Body of pancreas (tissue), 4 donors: ENCODE data around the gene PLCB2. TPM values are rescaled to one million over a fixed set of nuclear protein-coding genes. Genes with fewer than 3 reads are reported as not detected.

Experiments
- ATAC-seq: fragments of 150-250 bp; one replicate; pipeline ENCODE4 v1.9.1; 2016
- DNase-seq, 4 donors: peaks; one replicate each; pipeline ENCODE4 v3.0.0-alpha.2; 2019
- H3K27ac ChIP-seq, 4 donors: fragments of 200-600 bp; sonication (generic); 1 replicate in 3 of 4; 2 replicates in 1 of 4; pipeline versions ENCODE4 v1.5.1 to v1.6.1; 2016 to 2019; ENCODE audit warnings: mild to moderate bottlenecking in 1 of 4, mixed read lengths in 1 of 4, moderate library complexity in 1 of 4
- H3K27me3 ChIP-seq, 2 donors: fragments of 200-600 bp; sonication (generic); one replicate each; pipeline ENCODE4 v1.6.0; 2016; ENCODE audit warnings: mild to moderate bottlenecking in 1 of 2
- H3K36me3 ChIP-seq, 2 donors: fragments of 200-600 bp; sonication (generic); replicated peaks in 1 of 2; 2 replicates each; pipeline ENCODE4 v1.5.1; 2016; ENCODE audit warnings: low read depth in 2 of 2; ENCODE audit not compliant: insufficient read depth in 1 of 2
- H3K4me1 ChIP-seq: fragments of 200-600 bp; sonication (generic); one replicate; pipeline ENCODE4 v1.6.0; 2016
- H3K4me3 ChIP-seq, 2 donors: fragments of 200-600 bp; sonication (generic); 1 replicate in 1 of 2; 2 replicates in 1 of 2; pipeline ENCODE4 v1.5.1; 2016 to 2019
- H3K9me3 ChIP-seq, 3 donors: fragments of 200-600 bp; sonication (generic); 1 replicate in 2 of 3; 2 replicates in 1 of 3; pipeline ENCODE4 v1.5.1; 2016
- POLR2A ChIP-seq, 3 donors: fragments of 450-650 bp; IDR thresholded peaks; one replicate each; pipeline ENCODE4 v1.6.1; 2016; ENCODE audit warnings: antibody characterized with exemption in 3 of 3, mild to moderate bottlenecking in 2 of 3
- whole genome bisulfite sequencing, 2 donors: methylation state at CpG; one replicate each; pipeline ENCODE4 v1.1.5; 2017; 5-methylcytosine and 5-hydroxymethylcytosine counted together
- intact Hi-C: fragments of 100-400 bp; cut with DNase I; formaldehyde crosslinking; loops from one replicate; pipeline ENCODE4 v1.15.1; 2023
- total RNA-seq, 2 donors: library from RNA; depleted of rRNA; stranded (reverse); fragments of >200 nt; gene quantifications; one replicate each; pipeline ENCODE4 v1.1.0, GENCODE V29; 2016
- TF ChIP-seq, protein P1 (sequence below), 7 experiments: fragments of 450-650 bp in 4 of 7; fragments of 200-600 bp in 3 of 7; sonication (generic) in 3 of 7; IDR thresholded peaks; one replicate each; pipeline ENCODE4 v1.5.1; 2016 to 2019; ENCODE audit warnings: antibody characterized with exemption in 7 of 7

The PLCB2 gene
- total RNA-seq, 2 donors from 2014 or later = 3.1 to 4.6 TPM

DNA sequence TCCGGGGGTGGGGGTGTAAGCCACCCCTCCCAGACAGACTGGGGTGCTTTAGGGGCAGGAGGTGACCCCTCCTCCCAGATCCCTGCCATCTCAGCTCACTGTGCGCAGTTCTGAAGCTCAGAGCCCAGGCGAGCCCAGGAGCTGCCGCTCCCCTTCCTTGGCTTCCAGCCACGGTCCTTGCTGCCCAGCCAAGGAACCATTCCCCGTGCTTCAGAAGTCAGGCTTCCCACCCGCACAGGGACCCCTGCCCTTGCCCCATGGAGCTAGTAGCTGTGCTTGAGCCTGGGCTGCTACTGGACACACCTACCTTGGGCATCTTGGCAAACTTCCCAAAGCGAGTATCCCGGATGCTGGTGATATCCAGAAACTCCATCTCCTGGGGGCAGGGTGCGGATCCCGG is 4.8 kb downstream of the PLCB2 start:
- Histone ChIP-seq H3K4me3 (no peak overlapping the region), H3K4me1 (no peaks in the 10 kb centered on the region), H3K36me3 (no peaks in the 10 kb centered on the region), H3K27ac (no peak overlapping the region), H3K27me3 (no peaks in the 10 kb centered on the region), H3K9me3 (no peaks in the 10 kb centered on the region)
- DNase-seq (no peak), ATAC-seq (no peak)
- TF ChIP-seq, protein P1, sequence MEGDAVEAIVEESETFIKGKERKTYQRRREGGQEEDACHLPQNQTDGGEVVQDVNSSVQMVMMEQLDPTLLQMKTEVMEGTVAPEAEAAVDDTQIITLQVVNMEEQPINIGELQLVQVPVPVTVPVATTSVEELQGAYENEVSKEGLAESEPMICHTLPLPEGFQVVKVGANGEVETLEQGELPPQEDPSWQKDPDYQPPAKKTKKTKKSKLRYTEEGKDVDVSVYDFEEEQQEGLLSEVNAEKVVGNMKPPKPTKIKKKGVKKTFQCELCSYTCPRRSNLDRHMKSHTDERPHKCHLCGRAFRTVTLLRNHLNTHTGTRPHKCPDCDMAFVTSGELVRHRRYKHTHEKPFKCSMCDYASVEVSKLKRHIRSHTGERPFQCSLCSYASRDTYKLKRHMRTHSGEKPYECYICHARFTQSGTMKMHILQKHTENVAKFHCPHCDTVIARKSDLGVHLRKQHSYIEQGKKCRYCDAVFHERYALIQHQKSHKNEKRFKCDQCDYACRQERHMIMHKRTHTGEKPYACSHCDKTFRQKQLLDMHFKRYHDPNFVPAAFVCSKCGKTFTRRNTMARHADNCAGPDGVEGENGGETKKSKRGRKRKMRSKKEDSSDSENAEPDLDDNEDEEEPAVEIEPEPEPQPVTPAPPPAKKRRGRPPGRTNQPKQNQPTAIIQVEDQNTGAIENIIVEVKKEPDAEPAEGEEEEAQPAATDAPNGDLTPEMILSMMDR (IDR thresholded peaks at IDR 0.05) = no peak
- TF ChIP-seq POLR2A (IDR thresholded peaks at IDR 0.05) = no peak
- intact Hi-C loops = no loop called here
- WGBS, 2 donors = 56 to 66% methylated on average over 10 to 11 of the region's 11 CpGs

DNA sequence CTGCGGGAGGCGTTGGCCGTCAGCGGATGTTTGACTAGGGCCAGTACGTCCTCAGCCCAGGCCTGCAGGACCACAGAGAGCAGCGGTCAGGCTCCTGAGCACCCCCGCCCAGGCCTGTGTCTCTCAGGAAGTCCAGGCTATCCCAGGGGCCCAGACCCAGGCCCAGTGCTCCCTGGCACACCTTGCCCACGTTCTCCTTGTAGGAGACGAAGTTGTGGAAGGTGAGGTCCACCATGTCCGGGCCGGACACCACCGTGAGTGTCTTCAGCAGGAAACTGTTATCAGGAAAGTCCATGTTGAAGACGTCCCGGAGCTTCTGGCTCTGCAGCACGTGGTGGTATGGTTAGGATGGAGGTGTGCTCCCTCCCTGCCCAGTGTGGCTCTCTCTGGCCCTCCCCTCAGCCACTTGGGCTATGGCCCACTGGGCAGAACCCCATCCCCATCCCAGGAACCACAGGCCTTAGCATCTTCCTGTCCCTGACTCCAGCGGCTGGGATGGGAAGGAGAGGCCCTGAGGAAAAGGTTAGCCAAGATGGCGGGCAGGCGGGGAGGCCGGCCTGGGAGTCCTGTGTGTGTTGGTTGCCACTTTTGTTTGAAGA is 5.3 kb downstream of the PLCB2 start:
- Histone ChIP-seq H3K4me1 (no peaks in the 10 kb centered on the region), H3K9me3 (no peaks in the 10 kb centered on the region), H3K4me3 (no peak overlapping the region), H3K27me3 (no peaks in the 10 kb centered on the region), H3K27ac (no peak overlapping the region), H3K36me3 (no peaks in the 10 kb centered on the region)
- TF ChIP-seq, protein P1 (IDR thresholded peaks at IDR 0.05) = no peak
- no peak for TF ChIP-seq POLR2A (IDR thresholded peaks at IDR 0.05)
- ATAC-seq (no peak), DNase-seq (no peak)
- intact Hi-C loops = no loop called here
- 89% methylated on average over 14 to 19 of the region's 19 CpGs for WGBS, 2 donors

DNA sequence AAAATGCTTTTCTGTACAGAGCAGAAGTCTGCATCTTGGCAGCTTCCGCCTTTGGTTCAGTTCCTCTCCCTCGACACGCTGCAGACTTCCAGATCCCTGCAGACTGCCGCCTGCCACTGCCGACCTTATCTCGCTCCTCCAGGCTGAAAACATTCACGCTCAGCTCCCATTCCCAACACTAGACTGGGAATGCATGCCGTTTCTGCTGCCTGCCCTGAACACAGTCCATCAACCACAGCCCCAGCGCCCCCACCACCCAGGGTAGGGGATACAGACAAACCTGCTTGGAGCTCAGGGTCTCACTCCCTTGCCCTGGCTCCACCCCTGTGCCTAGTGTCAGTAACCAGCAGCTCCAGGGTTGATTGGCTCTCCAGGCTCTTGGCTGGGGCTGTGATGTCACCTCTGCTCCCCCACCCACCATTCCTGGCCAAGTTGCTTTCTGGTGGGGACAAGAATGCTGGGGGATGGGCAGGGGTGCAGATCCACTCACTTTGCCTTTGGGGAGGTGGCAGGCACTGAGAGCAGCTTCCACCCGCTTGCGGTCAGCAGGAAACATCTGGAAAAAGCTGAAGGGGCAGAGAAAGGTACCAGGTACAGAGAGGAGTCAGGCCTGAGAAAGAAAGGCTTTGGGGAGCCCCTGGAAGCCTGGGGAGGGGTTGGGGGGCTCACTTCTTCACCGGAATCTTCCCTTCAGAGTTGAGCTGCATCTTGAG is 6.1 kb downstream of the PLCB2 start:
- intact Hi-C loops = no loop called here
- 72 to 75% methylated on average over 11 to 12 of the region's 12 CpGs for WGBS, 2 donors
- H3K4me1 ChIP-seq = peaks cover 2% of the 10 kb centered on the region

DNA sequence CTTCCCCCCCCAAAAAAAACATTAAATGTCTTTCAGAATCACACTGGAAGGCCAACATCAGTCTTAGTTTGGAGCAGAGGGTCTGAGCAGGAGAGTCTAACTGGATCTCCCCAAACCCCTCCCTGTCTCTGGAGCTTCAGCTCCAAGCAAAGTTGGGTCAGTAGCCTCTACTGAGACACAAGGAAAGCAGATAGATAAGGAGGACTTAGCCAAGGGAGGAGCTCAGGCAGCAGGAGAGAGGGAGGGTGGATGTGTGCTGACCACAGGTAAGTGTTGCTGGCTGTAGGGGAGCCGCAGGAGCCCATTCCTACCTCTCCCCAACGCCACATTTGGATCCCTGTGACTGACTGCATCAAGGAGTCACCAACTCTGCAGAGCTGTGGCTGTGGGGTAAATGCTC is 7.0 kb downstream of the PLCB2 start:
- peaks cover 10% of the 10 kb centered on the region for H3K4me1 ChIP-seq
- DNase-seq (no peak), ATAC-seq (no peak)
- no peaks in the 10 kb centered on the region for H3K27me3 ChIP-seq
- intact Hi-C loops = no loop called here
- H3K36me3 ChIP-seq = no peaks in the 10 kb centered on the region
- no peak overlapping the region for H3K4me3 ChIP-seq
- H3K9me3 ChIP-seq = no peaks in the 10 kb centered on the region
- H3K27ac ChIP-seq = no peak overlapping the region
- TF ChIP-seq, protein P1 (IDR thresholded peaks at IDR 0.05) = no peak
- no peak for TF ChIP-seq POLR2A (IDR thresholded peaks at IDR 0.05)
- WGBS, 2 donors = 96 to 100% methylated on average over 2 of the region's 2 CpGs

More for the DNA sequence above, 6.1 kb downstream of the PLCB2 start:
- Histone ChIP-seq H3K9me3 (no peaks in the 10 kb centered on the region), H3K4me3 (no peak overlapping the region), H3K27me3 (no peaks in the 10 kb centered on the region), H3K27ac (no peak overlapping the region), H3K36me3 (no peaks in the 10 kb centered on the region)
- TF ChIP-seq, protein P1 (IDR thresholded peaks at IDR 0.05) = no peak
- TF ChIP-seq POLR2A (IDR thresholded peaks at IDR 0.05) = no peak
- ATAC-seq (no peak), DNase-seq (no peak)

DNA sequence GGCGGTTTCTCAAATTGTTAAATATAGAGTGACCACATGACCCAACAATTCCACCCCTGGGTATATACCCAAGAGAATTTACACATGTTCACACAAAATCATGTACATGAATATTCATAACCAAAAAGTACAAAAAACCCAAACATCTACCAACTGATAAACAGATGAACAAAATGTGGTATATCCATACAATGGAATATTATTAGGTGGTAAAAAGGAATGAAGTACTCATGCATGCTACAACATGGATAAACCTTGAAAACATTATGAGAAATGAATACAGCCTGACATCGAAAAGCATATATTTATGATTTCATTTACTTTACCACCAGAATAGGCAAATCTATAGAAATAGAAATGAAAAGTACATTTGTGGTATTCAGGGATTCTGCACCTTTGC is 7.4 kb downstream of the PLCB2 start:
- ATAC-seq (no peak), DNase-seq (no peak)
- Histone ChIP-seq H3K27me3 (no peaks in the 10 kb centered on the region), H3K36me3 (no peaks in the 10 kb centered on the region), H3K9me3 (no peaks in the 10 kb centered on the region), H3K27ac (no peak overlapping the region), H3K4me3 (no peak overlapping the region), H3K4me1 (peaks cover 14% of the 10 kb centered on the region)
- 93 to 100% methylated on average over 2 of the region's 2 CpGs for WGBS, 2 donors
- intact Hi-C loops = no loop called here
- no peak for TF ChIP-seq POLR2A (IDR thresholded peaks at IDR 0.05)
- TF ChIP-seq, protein P1 (IDR thresholded peaks at IDR 0.05) = no peak
